GM19099 (cell line): ENCODE measurements around the gene ETV2.

Experiments
- POLR2A ChIP-seq: IDR thresholded peaks from 3 replicates; pipeline ENCODE4 v1.6.1; 2011; ENCODE audit warnings: low read depth; ENCODE audit not compliant: insufficient read length; ENCODE audit errors: extremely low read depth

Gene ETV2

DNA sequence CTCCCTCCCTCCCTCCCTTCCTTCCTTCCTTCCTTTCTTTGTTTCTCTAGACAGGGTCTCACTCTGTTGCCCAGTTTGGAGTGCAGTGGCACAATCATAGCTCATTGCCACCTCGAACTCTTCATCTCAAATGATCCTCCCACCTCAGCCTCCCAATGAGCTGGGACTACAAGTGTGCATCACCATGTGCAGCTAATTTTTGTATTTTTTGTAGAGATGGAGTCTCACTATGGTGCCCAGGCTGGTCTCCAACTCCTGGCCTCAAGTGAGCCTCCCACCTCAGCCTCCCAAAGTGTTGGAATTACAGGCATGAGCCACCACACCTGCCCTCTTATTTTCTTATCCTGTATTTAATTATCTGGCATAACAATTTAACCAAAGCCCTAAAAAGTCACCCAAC, 29.1 kb downstream of the ETV2 start:
- TF ChIP-seq POLR2A, result no peak

DNA sequence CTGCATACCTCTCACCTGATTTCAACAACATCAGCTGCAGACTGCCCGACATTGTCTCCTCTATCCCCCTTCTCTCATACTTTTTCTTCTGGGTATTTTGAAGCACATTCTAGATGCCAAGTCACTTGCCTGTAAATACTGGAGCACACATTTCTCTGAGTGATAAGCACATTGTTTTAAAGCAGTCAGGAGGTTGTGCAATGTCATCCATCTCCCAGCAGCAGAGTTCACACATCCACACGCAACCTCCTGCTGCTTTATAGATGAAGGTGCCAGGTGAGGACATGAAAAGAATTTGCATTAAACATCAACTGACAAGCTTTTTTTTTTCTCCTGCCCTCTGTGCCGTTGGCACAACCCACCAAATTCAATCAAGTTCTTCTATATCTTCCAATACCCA, 30.3 kb downstream of the ETV2 start:
- TF ChIP-seq POLR2A, result no peak

- TF ChIP-seq POLR2A, result no peak
Observed at GRCh38 chr19:35673121-35673804, 31.7 kb downstream of the ETV2 start.

GRCh38 chr19:35675589-35676140, 34.1 kb downstream of the ETV2 start:
- no peak for TF ChIP-seq POLR2A

DNA sequence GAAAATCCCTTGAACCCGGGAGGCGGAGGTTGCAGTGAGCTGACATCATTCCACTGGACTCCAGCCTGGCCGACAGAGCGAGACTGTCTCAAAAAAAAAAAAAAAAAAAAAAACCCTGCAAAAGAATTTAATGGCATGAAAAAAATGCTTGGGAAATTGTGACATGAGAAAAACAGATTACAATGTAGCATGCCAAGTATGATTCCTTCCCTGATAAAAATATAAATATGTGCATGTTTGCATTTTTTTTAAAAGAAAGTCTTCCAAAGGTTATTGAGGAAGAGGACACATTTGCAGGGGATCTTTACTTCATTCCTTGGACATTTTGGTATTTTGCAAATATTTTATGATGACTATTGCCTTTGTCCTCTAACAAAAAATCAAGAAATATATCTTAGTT, 48.3 kb downstream of the ETV2 start:
- no peak for TF ChIP-seq POLR2A

GRCh38 chr19:35692010-35692409, 50.5 kb downstream of the ETV2 start:
- TF ChIP-seq POLR2A, result no peak

- no peak for TF ChIP-seq POLR2A
Observed at GRCh38 chr19:35693422-35693821, 51.9 kb downstream of the ETV2 start.

- TF ChIP-seq POLR2A, result no peak
Observed at GRCh38 chr19:35693835-35694599, 52.5 kb downstream of the ETV2 start.
